SJCRH30 (cell line): ENCODE measurements around the gene CALHM6. TPM values are rescaled to one million over a fixed set of nuclear protein-coding genes. Genes with fewer than 3 reads are reported as not detected.

Source experiments
- DNase-seq, 2 experiments: peaks; one replicate each; pipeline ENCODE4 v3.0.0-alpha.2; 2015 to 2020
- H3K27ac ChIP-seq: fragments of 250-450 bp; sonication (Bioruptor Pico); 2 replicates; pipeline ENCODE4 v1.5.1; 2020; ENCODE audit warnings: mild to moderate bottlenecking, moderate library complexity
- H3K27me3 ChIP-seq: fragments of 250-450 bp; sonication (Bioruptor Pico); 2 replicates; pipeline ENCODE4 v1.5.1; 2020; ENCODE audit warnings: mild to moderate bottlenecking, moderate library complexity
- H3K36me3 ChIP-seq: fragments of 250-450 bp; sonication (Bioruptor Pico); 2 replicates; pipeline ENCODE4 v1.5.1; 2020; ENCODE audit warnings: mild to moderate bottlenecking, moderate library complexity
- H3K4me1 ChIP-seq: fragments of 250-450 bp; sonication (Bioruptor Pico); 2 replicates; pipeline ENCODE4 v1.5.1; 2020; ENCODE audit warnings: mild to moderate bottlenecking, moderate library complexity
- H3K4me3 ChIP-seq: fragments of 250-450 bp; sonication (Bioruptor Pico); 2 replicates; pipeline ENCODE4 v1.5.1; 2020; ENCODE audit warnings: mild to moderate bottlenecking, moderate library complexity
- H3K9me3 ChIP-seq: fragments of 250-450 bp; sonication (Bioruptor Pico); replicated peaks from 2 replicates; pipeline ENCODE4 v1.5.1; 2020; ENCODE audit warnings: mild to moderate bottlenecking, moderate library complexity
- total RNA-seq: library from RNA; depleted of rRNA; stranded (reverse); fragments of >200 nt; shearing (Covaris generic); gene quantifications from 2 replicates; pipeline ENCODE4 v1.2.3, GENCODE V29; 2014

Gene CALHM6
- total RNA-seq, 1 experiment from 2014 or later: not detected

DNA sequence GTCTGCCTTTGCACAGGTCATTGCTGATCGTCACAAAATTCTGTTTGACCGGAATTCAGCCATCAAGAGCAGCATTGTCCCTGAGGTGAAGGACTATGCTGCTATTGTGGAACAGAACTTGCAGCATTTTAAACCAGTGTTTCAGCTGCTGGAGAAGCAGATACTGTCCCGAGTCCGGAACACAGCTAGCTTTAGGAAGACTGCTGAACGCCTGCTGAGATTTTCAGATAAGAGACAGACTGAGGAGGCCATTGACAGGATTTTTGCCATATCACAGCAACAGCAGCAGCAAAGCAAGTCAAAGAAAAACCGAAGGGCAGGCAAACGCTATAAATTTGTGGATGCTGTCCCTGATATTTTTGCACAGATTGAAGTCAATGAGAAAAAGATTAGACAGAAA lies 24.6 kb upstream of the CALHM6 start:
- Histone ChIP-seq H3K4me1 (peaks cover 5% of the 10 kb centered on the region), H3K36me3 (peaks cover 7% of the 10 kb centered on the region), H3K27me3 (no peaks in the 10 kb centered on the region), H3K4me3 (no peak overlapping the region), H3K9me3 (no peaks in the 10 kb centered on the region), H3K27ac (no peak overlapping the region)
- no peak for DNase-seq

DNA sequence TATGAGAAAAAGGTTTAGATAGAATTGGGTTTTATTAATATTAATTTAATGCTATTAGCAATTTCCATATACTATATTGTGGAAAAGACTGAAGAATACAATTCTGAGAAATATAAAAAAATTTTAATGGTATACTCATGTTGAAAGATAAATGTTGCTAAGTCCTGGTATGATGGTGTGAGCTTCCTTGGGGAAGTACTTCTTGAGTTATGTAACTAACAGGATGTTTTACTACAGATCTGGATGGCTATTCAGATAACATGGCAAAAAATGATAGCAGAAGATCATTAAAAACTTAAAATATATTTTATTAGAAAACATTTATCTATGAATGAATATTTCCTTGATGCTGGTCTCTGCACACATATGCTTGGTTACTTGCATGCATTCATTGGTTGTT lies 23.5 kb upstream of the CALHM6 start:
- peaks cover 7% of the 10 kb centered on the region for H3K36me3 ChIP-seq

DNA sequence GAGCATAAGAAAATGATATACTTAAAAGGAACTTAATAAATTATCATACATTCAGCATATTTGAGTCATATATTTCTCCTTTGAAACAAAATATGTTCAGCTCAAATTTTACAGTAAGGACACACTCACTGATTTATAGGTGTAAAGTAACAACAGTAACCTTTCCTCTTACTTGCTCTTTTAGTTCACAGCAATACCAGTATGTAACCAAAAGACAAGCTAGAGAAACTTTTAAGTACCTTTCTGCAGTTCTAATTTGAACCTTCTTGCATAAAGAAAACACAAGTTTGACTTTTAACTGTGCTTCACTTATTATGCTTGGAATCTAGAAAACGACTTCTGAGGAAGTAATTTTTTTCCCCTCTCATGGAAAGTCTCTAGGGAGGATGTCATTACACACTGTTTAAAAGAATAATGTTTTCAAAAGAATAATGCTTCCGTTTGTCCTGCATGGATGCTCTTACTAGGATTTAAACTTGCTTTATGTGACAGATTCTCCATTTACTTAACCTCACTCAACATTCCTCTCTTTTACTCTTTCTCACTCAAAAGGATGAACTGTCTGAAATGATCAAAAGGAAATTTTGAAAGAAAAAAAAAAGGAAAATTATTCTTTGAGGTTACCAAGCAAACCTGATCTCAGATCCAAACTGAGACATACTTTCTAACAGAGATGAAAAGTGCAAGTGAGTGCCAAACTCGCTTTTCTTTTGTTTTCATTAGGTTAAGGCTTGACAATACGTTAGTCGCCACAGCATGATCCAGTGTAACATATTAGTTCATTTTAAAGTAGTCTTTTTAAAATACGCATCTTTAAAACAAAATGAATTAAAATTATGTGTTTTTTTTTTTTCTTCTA lies 22.4 kb upstream of the CALHM6 start:
- H3K27me3 ChIP-seq: no peaks in the 10 kb centered on the region
- H3K36me3 ChIP-seq: peaks cover 3% of the 10 kb centered on the region
- DNase-seq: no peak
- H3K27ac ChIP-seq: no peak overlapping the region
- H3K9me3 ChIP-seq: no peaks in the 10 kb centered on the region
- H3K4me1 ChIP-seq: peaks cover 5% of the 10 kb centered on the region
- H3K4me3 ChIP-seq: no peak overlapping the region

More for the DNA sequence above, 23.5 kb upstream of the CALHM6 start:
- Histone ChIP-seq H3K27me3 (no peaks in the 10 kb centered on the region), H3K9me3 (no peaks in the 10 kb centered on the region), H3K4me1 (peaks cover 5% of the 10 kb centered on the region), H3K4me3 (no peak overlapping the region), H3K27ac (no peak overlapping the region)
- DNase-seq: no peak

DNA sequence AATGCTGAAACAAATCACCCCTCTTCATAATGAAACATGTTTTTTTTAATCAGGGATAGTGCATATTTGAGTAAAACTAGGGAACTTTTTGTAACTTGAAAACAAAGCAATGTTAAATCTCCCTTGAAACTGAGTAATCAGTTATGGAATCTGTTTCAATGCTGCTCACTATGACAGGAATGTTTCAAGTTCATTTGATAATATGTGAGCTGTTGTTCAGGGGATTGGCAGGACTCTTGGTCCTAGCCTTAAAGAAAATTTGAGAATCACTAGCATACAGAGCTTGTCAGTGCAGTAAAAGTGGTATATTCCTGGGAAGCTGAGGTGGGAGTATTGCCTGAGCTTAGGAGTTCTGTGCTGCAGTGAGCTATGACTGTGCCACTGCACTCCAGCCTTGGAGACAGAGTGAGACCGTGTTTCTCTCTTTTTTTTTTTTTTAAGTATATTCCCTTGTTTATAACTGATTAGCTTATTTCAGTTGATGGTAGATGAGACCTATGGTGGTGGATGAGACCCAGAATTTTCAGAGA lies 21.6 kb upstream of the CALHM6 start:
- Histone ChIP-seq H3K4me1 (peaks cover 5% of the 10 kb centered on the region), H3K36me3 (no peaks in the 10 kb centered on the region; the same call in 1 of the 2 replicates), H3K27ac (no peak overlapping the region), H3K9me3 (no peaks in the 10 kb centered on the region), H3K27me3 (no peaks in the 10 kb centered on the region), H3K4me3 (no peak overlapping the region)
- DNase-seq: no peak

DNA sequence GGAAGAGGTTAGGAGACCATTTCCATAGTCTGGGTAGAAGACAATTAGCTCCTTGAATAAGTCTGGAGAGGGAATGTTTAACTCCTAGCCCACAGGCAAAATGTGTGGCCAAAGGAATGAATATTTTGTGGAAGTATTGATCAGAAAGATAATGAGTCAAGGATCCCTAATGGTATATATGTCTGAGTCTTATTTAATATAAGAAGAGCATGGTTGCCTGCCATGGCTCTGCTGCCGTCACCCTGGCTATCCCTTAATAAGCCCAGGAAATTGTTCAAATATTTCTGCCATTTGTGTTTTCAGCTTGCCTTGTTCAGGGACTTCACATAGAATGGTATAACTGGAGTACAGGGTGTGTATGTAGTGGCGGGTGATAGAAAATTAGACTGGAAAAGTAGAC lies 18.1 kb upstream of the CALHM6 start:
- no peaks in the 10 kb centered on the region for H3K27me3 ChIP-seq
- peaks cover 25% of the 10 kb centered on the region for H3K4me1 ChIP-seq
- H3K4me3 ChIP-seq: no peak overlapping the region
- H3K36me3 ChIP-seq: no peaks in the 10 kb centered on the region
- no peak overlapping the region for H3K27ac ChIP-seq
- DNase-seq: no peak
- H3K9me3 ChIP-seq: no peaks in the 10 kb centered on the region

DNA sequence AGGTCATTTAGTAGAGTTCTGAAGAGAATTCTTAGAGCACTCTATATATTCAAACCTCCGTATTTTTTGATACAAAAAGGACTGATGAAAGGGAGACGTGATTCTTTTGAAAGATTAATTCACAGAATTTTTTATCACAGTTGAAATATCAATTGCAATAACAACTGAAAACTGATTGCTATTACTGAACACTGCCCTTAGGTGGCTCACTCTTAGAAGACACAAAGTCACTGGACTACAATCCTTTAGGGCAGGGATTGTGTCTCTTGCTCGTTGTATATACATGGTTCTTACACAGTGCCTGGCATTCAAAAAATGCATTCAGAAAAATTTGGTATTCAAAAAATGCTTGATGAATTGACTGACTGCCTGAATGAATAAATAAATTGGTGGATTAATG lies 17.1 kb upstream of the CALHM6 start:
- H3K27ac ChIP-seq: no peak overlapping the region
- no peaks in the 10 kb centered on the region for H3K27me3 ChIP-seq
- H3K4me3 ChIP-seq: no peak overlapping the region
- no peaks in the 10 kb centered on the region for H3K36me3 ChIP-seq
- no peaks in the 10 kb centered on the region for H3K9me3 ChIP-seq
- DNase-seq: peak in 1 of 2 experiments; percentile 34
- peaks cover 21% of the 10 kb centered on the region for H3K4me1 ChIP-seq

DNA sequence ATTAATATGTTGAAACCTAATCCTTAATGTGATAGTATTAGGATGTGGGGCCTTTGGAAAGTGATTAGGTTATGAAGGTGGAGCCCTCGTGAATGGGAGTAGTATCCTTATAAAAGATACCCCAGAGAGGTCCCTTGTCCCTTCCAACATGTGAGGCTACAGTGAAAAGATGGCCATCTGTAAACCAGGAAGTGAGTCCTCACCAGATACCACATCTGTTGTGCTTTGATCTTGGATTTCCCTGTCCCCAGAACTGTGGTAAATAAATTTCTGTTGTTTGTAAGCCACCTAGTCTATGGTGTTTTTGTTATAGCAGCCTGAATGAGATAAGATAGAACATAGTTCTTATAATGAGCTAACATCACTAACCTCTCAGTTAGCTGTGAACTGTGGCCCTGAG lies 16.6 kb upstream of the CALHM6 start:
- H3K9me3 ChIP-seq: no peaks in the 10 kb centered on the region
- H3K36me3 ChIP-seq: no peaks in the 10 kb centered on the region
- no peaks in the 10 kb centered on the region for H3K27me3 ChIP-seq
- no peak overlapping the region for H3K4me3 ChIP-seq
- H3K27ac ChIP-seq: no peak overlapping the region
- DNase-seq: no peak
- peaks cover 21% of the 10 kb centered on the region for H3K4me1 ChIP-seq

DNA sequence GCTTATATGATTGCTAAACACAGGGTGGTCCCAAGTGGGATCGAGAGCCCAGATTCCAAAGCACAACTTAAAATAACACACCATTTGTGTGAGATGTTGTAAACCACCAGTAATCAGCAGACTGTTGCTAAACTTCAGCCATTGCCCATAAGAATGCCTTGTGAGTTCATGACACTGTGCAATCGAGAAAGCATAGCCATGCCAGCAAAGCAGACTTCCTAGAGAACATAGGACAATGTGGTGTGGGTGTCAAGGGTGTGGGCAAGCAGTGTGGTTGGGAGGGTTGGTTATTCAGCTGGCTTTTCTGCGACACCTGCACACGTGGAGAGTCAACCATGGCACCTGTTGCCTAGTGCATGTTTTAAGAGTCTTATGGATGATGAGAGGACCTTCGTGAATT lies 16.1 kb upstream of the CALHM6 start:
- no peaks in the 10 kb centered on the region for H3K36me3 ChIP-seq
- H3K4me1 ChIP-seq: peaks cover 21% of the 10 kb centered on the region
- no peak overlapping the region for H3K4me3 ChIP-seq
- no peaks in the 10 kb centered on the region for H3K9me3 ChIP-seq
- no peaks in the 10 kb centered on the region for H3K27me3 ChIP-seq
- no peak overlapping the region for H3K27ac ChIP-seq
- DNase-seq: peak in 1 of 2 experiments; percentile 18

DNA sequence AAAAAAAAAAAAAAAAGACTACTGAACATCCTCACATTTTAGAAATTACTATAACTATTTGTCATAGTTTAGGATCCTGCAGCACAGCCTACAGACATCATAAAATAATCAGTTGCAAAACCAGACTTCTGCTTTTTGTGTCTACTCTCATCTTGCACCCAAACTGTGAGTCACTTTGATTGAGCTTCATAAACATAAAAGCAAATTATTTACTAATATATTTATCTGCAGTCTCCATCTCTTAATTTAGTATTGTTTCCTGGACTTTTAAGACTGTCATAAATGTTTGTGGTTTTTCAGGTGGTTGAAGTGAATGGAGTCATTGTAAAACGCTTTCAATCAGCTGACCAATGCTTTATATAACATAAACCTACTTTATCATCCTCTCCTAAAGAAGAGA lies 14.8 kb upstream of the CALHM6 start:
- DNase-seq: no peak
- no peaks in the 10 kb centered on the region for H3K36me3 ChIP-seq
- H3K4me3 ChIP-seq: no peak overlapping the region
- H3K9me3 ChIP-seq: no peaks in the 10 kb centered on the region
- peaks cover 21% of the 10 kb centered on the region for H3K4me1 ChIP-seq
- no peaks in the 10 kb centered on the region for H3K27me3 ChIP-seq
- H3K27ac ChIP-seq: no peak overlapping the region

DNA sequence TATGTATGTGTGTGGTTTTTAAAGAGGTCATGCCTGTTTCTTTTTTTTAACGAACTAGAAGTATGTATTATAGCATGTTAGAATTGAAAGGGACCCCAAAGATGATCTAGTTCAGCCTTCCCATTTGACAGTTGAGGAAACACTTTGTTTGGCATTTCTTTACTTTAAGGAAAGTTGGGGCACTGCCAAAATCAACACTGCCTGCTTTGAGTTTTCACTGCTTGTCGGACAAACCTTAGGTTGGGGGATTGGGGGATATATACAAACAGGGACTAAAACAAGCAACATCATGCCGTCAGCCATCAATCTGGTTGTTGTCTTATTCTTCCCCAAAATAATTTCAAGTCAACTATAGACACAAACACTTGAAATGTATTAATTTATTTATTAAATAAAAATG lies 14.1 kb upstream of the CALHM6 start:
- H3K4me1 ChIP-seq: peaks cover 21% of the 10 kb centered on the region
- no peak overlapping the region; the same call in 1 of the 2 replicates for H3K4me3 ChIP-seq
- H3K27ac ChIP-seq: no peak overlapping the region
- H3K9me3 ChIP-seq: no peaks in the 10 kb centered on the region
- H3K27me3 ChIP-seq: no peaks in the 10 kb centered on the region
- peak in 1 of 2 experiments; percentile 35 for DNase-seq
- no peaks in the 10 kb centered on the region for H3K36me3 ChIP-seq

DNA sequence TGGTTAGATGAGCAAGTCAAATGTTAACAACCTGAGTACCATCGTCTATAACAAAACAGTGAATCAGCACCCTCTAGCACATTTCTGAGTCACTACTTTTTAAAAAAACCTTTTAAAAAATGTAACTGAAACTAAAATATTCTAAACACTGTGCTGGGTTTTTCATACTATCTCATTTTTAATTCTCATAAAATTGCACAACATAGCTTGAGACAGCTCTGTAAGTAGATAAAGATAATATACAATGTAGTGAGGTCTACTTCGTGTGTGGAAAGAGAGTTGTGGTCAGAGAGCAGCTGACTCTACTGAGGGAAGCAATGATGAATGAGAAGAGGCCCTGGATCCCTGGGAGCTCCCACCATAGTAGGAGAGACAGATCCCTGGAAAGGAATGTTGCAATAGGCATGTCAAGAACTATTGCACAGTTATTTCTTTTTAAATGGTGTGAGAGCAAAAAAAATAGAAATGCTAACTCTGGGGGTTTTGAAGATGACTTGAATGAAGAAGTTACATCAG lies 13.6 kb upstream of the CALHM6 start:
- peak; percentile 36 to 58 for DNase-seq
- Histone ChIP-seq H3K27ac (no peak overlapping the region), H3K4me3 (peak overlapping the region; percentile 6; the same call in 1 of the 2 replicates), H3K4me1 (peaks cover 21% of the 10 kb centered on the region), H3K36me3 (no peaks in the 10 kb centered on the region), H3K27me3 (no peaks in the 10 kb centered on the region), H3K9me3 (no peaks in the 10 kb centered on the region)

DNA sequence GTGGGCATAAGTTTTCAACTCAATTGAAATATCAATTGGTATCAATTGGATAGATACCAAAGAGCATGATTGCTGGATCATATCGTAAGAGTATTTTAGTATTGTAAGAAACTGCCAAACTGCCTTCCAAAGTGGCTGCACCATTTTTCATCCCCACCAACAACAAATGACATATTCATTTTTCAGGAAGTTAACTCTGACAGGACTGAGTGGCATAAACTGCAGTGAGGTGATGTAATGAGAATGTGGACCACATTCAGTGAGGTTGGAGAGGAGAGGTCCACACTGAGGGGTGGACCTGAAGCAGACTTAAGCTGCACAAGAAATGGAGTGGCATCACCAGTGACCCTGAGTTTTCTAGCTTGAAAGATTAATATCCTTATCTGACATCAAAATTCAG lies 11.6 kb upstream of the CALHM6 start:
- Histone ChIP-seq H3K4me1 (peaks cover 21% of the 10 kb centered on the region), H3K27ac (no peak overlapping the region), H3K36me3 (no peaks in the 10 kb centered on the region), H3K4me3 (no peak overlapping the region), H3K27me3 (no peaks in the 10 kb centered on the region), H3K9me3 (no peaks in the 10 kb centered on the region)
- DNase-seq: no peak

DNA sequence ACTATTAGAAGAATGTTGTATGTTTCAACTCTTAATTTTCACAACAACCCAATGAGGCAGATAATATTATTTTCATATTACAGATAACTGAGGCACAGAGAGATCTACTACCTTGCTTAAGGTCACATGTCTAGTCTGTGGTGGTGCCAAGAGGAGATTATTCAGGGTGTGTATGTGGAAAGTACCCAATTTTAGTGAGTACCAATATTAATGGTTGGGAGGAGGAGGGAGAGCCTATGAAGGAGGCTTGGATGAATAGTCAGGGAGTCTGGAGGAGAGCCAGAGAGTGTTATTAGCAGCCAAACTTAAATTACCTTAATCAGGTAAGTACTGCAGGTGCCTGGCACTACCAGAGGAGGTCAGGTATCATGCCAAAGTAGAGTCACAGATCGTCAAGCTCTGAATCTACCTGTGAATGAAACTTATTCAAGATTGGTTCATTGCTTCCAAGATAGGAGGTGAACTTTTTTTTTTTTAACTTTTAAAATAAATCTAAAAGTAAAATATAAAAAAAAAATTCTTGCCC lies 10.9 kb upstream of the CALHM6 start:
- no peaks in the 10 kb centered on the region for H3K9me3 ChIP-seq
- no peak overlapping the region for H3K4me3 ChIP-seq
- H3K4me1 ChIP-seq: peaks cover 15% of the 10 kb centered on the region
- DNase-seq: no peak
- no peaks in the 10 kb centered on the region for H3K27me3 ChIP-seq
- no peaks in the 10 kb centered on the region for H3K36me3 ChIP-seq
- no peak overlapping the region for H3K27ac ChIP-seq

DNA sequence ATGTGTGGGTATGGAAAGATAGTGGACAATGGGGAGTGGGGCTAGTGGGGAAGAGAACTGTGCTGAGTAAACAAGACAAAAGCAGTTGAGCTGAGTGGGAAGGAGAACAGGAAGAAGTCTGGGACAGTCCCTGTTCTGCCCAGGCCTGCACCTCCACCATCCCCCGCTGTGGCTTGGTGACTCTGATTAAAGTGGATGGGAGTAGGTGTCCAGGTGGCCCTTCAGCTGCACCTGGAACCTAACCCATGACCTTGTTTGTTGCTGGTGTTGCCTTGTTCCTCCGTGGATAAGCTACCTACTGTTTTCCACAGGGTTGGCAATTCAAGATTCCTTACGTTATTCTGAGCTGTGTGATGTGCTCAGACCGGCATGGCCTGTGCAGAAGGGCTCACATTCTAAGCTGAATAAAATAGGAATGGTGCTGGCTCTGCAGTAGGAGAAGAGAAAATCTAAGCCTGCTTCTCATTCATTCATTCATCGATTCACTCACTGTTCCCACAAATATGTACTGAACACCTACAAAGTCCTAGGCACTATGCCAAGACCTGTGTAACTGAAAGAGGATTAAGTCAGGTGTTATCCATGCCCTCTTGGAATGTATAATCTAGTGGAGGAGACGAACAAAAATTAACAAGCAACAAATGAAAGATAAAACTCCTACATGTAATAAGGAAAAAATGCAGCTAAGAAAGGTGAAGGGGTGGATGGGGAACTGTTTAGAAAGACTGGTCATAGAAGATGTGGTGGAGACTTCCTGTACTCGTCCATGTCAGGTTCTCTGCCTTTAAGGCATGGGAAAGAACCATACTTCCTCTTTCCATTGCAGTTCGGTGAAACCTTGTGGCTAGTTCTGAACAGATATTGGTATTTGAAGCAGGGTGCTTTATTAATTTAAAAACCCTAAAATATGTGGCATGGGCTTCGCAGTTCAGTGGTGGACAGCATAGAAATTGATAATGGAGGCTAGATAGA lies 10.1 kb upstream of the CALHM6 start:
- no peak overlapping the region for H3K27ac ChIP-seq
- no peaks in the 10 kb centered on the region for H3K9me3 ChIP-seq
- H3K27me3 ChIP-seq: no peaks in the 10 kb centered on the region
- DNase-seq: no peak
- no peaks in the 10 kb centered on the region for H3K36me3 ChIP-seq
- H3K4me1 ChIP-seq: peaks cover 15% of the 10 kb centered on the region
- no peak overlapping the region for H3K4me3 ChIP-seq
